HG02798 (cell line): Measurements from ENCODE around the gene KCTD16.

Experiments used
- ATAC-seq: cut with Tn5 transposase; IDR thresholded peaks from one replicate; pipeline ENCODE4 v1.9.1; 2021; ENCODE audit warnings: mild to moderate bottlenecking; ENCODE audit not compliant: unreplicated experiment, poor library complexity

Gene KCTD16

DNA sequence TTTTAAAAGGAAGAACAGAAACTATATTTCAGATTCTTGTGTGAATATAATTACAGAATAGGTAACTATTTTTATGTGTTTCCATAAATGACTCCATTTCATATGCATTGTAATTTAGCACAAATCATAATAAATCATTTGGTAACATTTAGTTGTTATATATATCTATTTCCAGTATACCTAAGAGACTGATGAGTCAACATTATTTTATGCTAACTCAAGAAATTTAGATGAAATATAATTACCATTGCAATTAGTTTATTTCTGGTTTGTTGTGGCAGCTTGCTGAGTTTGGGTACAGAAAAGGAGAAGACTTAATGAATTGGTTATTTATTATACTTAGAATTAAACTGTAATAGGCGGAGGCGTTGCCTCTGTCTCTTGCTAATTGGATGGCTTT lies 314.9 kb downstream of the KCTD16 start:
- no peak for ATAC-seq

DNA sequence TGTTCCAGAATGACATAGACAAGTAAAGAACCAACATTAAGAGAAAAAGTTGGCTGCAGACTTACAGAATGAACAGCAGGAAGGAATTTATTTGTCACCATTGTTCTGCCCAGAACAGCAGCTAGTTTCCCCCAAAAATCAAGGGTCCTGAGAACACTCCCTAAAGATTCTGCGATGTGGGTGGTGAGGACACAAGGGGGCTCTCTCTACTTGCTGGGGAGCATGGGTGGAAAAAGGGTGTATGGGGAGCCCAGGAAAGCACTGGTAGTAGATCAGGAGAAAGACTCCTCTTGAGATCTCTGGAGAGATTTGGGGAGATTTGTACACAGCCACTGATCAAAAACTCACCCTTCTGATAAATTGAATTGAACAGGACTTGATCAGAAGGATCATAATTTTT lies 316.5 kb downstream of the KCTD16 start:
- no peak for ATAC-seq

DNA sequence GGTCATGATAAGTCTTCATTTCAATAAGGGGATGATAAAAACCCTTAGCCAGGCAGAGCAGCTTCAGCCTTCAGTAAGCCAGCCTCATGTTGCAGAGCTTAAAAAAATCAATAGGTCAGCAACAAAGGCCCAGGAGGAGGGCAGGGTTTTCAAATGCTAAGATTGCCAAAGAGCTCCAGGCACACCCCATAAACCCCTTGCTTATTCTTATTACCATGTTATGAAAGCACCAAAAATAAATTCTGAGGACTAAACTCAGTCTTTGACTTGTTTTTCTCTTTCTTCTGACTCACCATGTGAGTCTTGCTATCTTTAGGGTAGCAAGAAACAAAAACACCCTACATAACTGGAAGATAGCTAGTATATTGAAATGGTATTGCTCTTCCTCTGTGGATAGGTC lies 317.1 kb downstream of the KCTD16 start:
- ATAC-seq, result no peak

DNA sequence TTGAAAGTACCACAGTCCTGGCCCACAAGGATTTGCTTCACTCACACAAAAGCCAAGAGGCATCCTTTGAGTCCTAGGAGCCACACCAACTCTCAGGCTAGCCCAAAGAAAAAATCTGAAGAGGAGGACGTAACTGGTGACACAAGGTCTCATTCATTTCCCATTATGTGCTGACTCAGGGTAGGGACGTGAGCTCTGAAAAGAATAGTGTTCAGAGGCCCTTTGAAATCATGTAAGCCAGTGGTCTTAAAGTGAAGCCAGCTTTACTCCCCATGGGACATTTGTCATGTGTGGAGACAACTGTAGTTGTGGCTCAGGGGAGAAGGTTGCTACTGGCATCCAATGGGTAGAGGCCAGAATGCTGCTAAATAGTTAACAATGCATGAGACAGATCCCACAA lies 332.4 kb downstream of the KCTD16 start:
- ATAC-seq, result no peak

DNA sequence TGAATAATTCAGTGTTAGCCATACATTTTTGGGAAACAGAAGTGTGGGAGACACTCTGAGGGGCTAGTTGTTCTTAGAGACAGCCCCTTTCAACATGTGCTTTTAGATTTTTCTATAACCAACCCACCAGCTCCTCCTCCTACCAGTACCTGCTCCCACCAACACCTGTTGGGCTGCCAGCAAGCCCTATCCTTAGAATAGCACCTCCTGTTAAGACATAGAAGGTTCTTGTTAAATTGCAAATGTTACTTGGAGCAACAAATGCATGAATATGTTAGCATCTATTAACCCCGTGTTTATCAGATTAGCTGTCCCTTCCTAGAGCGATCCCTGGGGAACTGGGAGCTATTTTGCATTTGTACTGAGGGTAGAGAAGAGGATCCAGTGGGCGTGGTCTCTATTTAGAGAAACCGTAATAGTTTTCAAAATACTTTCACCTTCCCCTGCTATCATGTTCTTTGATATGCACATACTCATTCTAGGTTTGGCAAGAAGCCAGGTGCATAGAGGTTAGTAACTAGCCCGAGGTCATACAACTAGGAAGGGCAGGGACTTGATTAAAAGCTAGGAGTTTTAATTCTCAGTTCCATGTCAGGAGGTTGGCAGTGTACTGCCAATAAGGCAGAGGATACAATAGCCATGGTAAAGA lies 334.4 kb downstream of the KCTD16 start:
- ATAC-seq, result no peak

DNA sequence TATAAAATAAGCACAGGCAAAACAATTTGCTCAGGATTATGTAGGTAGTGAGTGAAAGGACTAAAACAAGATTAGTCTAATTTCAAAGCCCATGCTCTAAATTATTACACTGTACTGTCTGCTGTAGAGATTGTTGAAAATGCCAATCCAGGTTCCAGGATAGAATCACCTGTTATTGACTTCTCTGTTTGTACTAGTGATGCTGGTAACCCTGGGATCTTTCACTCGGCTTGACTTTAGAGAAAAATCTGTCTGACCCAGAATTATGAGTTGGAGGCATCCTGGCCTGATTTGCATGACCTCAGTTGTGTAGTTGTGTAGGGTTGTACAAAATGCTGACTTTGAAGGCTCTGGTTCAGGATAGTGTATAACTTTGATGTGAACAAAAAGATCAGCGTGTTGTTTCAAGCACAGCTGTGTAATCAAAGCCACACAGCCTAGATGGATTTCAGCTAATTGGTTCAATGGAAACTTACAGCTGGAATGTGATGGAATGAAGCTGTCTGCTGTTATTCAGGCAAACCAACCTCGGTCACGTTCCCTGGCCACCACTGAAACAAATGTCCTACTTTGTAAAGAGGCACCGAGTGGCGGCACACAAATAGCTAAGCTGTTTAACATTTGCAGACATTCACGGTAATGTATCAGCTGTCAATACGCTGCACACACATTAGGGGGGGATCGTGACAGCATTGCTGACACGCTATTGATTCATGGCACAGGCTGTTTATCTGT lies 340.3 kb downstream of the KCTD16 start:
- no peak for ATAC-seq

DNA sequence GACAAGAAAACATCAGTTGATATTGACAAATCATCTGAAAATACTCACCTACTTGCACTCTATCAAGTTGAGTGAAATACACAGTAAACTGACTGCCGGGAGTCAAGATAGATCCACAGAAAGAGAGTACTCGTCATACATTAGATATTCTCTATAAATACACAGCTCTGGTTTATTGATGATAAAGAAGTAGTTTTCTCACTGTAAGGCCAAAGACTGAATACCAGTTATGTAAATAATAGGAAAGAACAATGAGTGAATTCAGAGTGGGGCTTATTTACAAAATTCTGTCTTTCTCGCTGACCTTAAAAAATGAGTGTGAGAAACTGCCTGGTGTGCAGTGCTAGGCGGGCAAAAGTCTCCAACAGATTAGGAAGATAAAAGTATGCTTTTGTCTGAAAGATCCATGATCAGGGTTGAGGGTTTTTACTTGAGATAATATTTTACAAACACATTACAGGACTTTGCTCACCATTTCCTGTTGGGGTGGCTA lies 341.0 kb downstream of the KCTD16 start:
- ATAC-seq, result no peak

DNA sequence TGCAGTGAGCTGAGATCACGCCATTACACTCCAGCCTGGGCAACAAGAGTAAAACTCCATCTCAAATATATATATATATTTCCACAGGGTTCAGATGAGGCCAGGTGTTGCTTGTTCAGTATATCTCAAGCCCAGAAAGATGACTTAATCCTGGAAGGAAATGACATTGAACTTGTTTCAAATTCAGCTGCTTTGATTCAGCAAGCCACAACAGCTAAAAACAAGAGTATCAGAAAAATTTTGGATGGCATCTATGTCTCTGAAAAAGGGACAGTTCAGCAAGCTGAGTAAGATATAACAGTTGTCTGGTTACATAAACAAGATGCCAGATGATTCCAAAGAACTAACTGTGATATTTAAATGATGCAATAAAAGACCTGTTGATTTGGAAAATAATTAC lies 352.0 kb downstream of the KCTD16 start:
- ATAC-seq, result no peak

DNA sequence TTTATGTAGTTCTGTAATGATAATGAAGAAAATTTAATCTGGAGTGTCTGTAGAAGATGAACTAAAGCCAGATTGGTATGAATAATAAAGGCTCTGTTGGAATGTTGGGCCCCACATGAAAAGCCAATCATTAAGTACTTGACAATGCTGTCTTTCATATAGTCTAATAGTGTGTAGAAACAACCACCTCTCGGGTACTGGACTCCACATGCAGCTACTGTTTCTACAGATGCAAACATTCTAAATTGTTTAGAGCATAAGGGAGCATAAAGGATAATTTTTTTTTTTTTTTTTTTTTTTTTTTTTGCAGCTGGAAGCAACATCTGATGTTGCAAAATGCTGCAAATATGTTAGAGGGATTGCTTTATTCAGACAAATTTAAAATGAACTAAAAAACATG lies 354.3 kb downstream of the KCTD16 start:
- no peak for ATAC-seq

DNA sequence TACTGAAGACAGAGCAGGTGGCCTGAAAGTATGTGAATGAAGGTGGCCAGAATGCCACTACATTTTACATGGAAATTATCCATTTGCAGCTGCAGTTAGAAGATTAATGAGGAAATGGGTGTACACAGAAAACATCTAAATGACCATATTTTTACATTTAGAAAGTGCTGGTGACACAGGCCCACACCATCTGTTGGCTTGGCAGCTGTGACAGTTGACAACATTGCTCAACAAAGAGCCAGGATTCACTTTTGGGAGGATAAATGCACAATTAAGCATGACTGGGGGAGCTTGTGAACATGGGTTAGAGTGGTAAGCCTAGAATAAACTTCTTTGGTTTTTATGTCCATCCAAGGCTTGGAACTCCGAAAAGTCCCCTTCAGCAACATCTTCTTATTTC lies 360.5 kb downstream of the KCTD16 start:
- ATAC-seq, result no peak
